Measurements from ENCODE around the gene CTSE. TPM values are rescaled to one million over a fixed set of nuclear protein-coding genes. Genes with fewer than 3 reads are reported as not detected.

CTSE gene
- total RNA-seq, 1 experiment from 2014 or later = not detected

GRCh38 chr1:206062464-206062863, 38.8 kb upstream of the CTSE start:
- no peak overlapping the region for H3K27ac ChIP-seq (ENCODE audit: low read length)
- CTCF ChIA-PET = no interaction called here
- POLR2A ChIA-PET = no interaction called here
- no TSS peak for BruUV-seq (replicated peaks)
- no peaks in the 10 kb centered on the region for H3K36me3 ChIP-seq (ENCODE audit: control insufficient read depth, insufficient read depth, low read length)
- ATAC-seq (no peak), DNase-seq (ENCODE audit: low read depth, low spot score) (no peak)
- H3K9me3 ChIP-seq (ENCODE audit: control insufficient read depth, insufficient read depth, low read depth, low read length) = no peaks in the 10 kb centered on the region
- TF ChIP-seq TCF7L2 (IDR thresholded peaks at IDR 0.05; ENCODE audit: low read depth, low read length) (no peak), REST (IDR thresholded peaks at IDR 0.05; ENCODE audit: insufficient read depth in 1 of 2, low read depth in 2 of 2, low read length in 1 of 2) (no peak), CTCF (IDR thresholded peaks at IDR 0.05) (no peak), SIN3A (IDR thresholded peaks at IDR 0.05; ENCODE audit: borderline replicate concordance, insufficient read depth, low read depth, low read length) (no peak), POLR2AphosphoS5 (IDR thresholded peaks at IDR 0.05; ENCODE audit: low read depth, low read length) (no peak)
- in situ Hi-C loops (cut with HindIII; ENCODE audit: low pct_unique_long_range_greater_than_20kb, low sequenced_read_pairs) (no loop called here), intact Hi-C loops (cut with micrococcal nuclease; ENCODE audit: unreplicated experiment) (no loop called here)
- no peak overlapping the region for H3K4me3 ChIP-seq (ENCODE audit: low read depth in 2 of 2, low read length in 2 of 2)
- no peaks in the 10 kb centered on the region for H3K4me1 ChIP-seq (ENCODE audit: control insufficient read depth, insufficient read depth, low read length)
- H3K27me3 ChIP-seq (ENCODE audit: control insufficient read depth, insufficient read depth, low read length) = no peaks in the 10 kb centered on the region

GRCh38 chr1:206060844-206061243, 37.1 kb upstream of the CTSE start:
- ChIA-PET CTCF (no interaction called here), POLR2A (no interaction called here)
- ATAC-seq (no peak), DNase-seq (ENCODE audit: low read depth, low spot score) (no peak)
- in situ Hi-C loops (cut with HindIII; ENCODE audit: low pct_unique_long_range_greater_than_20kb, low sequenced_read_pairs) (no loop called here), intact Hi-C loops (cut with micrococcal nuclease; ENCODE audit: unreplicated experiment) (no loop called here)
- TF ChIP-seq CTCF (IDR thresholded peaks at IDR 0.05) (no peak), SIN3A (IDR thresholded peaks at IDR 0.05; ENCODE audit: borderline replicate concordance, insufficient read depth, low read depth, low read length) (no peak), TCF7L2 (IDR thresholded peaks at IDR 0.05; ENCODE audit: low read depth, low read length) (no peak), REST (IDR thresholded peaks at IDR 0.05; ENCODE audit: insufficient read depth in 1 of 2, low read depth in 2 of 2, low read length in 1 of 2) (no peak), POLR2AphosphoS5 (IDR thresholded peaks at IDR 0.05; ENCODE audit: low read depth, low read length) (no peak)
- no TSS peak for BruUV-seq (replicated peaks)
- H3K36me3 ChIP-seq (ENCODE audit: control insufficient read depth, insufficient read depth, low read length) = no peaks in the 10 kb centered on the region
- H3K4me3 ChIP-seq (ENCODE audit: low read depth in 2 of 2, low read length in 2 of 2) = no peak overlapping the region
- H3K27ac ChIP-seq (ENCODE audit: low read length) = no peak overlapping the region
- H3K4me1 ChIP-seq (ENCODE audit: control insufficient read depth, insufficient read depth, low read length) = no peaks in the 10 kb centered on the region
- no peaks in the 10 kb centered on the region for H3K9me3 ChIP-seq (ENCODE audit: control insufficient read depth, insufficient read depth, low read depth, low read length)
- no peaks in the 10 kb centered on the region for H3K27me3 ChIP-seq (ENCODE audit: control insufficient read depth, insufficient read depth, low read length)

Measured in Panc1 (cell line).